Thoracic aorta endothelial cell (primary cell): Measurements from ENCODE around the gene OR10H4. TPM values are rescaled to one million over a fixed set of nuclear protein-coding genes. Genes with fewer than 3 reads are reported as not detected.

Source experiments
- total RNA-seq: library from RNA; depleted of rRNA; stranded (reverse); fragments of >200 nt; gene quantifications from 2 replicates; pipeline ENCODE4 v1.2.3, GENCODE V29; 2012

Gene OR10H4
- not detected in 2 replicates for total RNA-seq

GRCh38 chr19:15948223-15949058, at the start of gene OR10H4:
TSS of gene OR10H4 (plus strand) at chr19:15949008. CDS start at chr19:15949008, 0 bp downstream.

DNA sequence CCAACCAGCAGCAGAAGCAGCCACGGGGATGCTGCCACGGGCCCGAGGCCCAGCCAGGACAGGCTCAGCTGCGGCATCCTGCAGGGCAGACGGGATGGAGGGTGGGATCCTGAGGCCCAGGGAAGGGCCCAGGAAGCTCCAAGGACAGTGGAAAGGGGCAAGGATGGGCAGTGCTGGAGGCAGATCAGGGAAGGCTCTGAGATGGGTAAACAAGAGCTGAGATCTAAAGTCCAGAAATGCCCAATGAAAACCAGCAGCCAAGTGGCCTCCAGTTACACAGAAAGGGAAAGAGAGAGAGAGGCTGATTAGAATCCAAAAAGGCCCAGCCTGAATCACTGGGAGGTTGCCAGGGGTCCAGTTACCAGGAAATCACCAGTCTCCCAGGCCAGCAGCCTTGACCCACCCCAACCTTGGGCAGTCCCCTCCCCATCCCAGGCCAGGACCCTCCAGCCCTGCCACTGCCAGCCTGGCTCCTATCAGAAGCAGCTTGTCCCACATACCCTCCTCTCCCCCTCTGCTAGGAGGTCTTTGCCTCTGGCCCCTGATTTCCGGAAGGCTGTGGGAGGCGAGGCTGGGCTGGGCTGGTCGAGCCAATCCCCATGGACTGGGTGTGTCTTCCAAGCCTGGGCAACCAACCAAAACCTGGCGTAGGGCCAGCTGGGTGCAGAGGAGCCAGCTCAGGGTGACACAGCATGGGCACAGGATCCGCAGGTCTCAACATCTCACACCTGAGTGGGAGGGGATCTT, 14.3 kb upstream of the OR10H4 start, which contains the start of gene CYP4F11:
Gene CYP4F11, minus strand, starts transcription at position 198 of the 747 bp plus-strand sequence. Its CDS starts 121 bp downstream, at position 77.

Other genes starting within 250 kb of the OR10H4 start
- gene OR10H2, start 221.0 kb upstream of the OR10H4 start, total RNA-seq = not detected in 2 replicates
- gene OR10H3, start 211.0 kb upstream of the OR10H4 start, total RNA-seq = not detected in 2 replicates
- not detected in 2 replicates for gene OR10H5, start 161.3 kb upstream of the OR10H4 start, total RNA-seq
- not detected in 2 replicates for gene OR10H1, start 133.3 kb upstream of the OR10H4 start, total RNA-seq
- not detected in 2 replicates for gene CYP4F2, start 50.9 kb upstream of the OR10H4 start, total RNA-seq
- gene CYP4F11, start 14.5 kb upstream of the OR10H4 start, total RNA-seq = not detected in 2 replicates
- 1,122 and 1,176 TPM in 2 replicates for gene TPM4, start 127.5 kb downstream of the OR10H4 start, total RNA-seq
- gene RAB8A, start 162.9 kb downstream of the OR10H4 start, total RNA-seq = 77.3 and 94.0 TPM in 2 replicates
- gene HSH2D, start 194.7 kb downstream of the OR10H4 start, total RNA-seq = not detected in 2 replicates
- gene CIB3, start 224.5 kb downstream of the OR10H4 start, total RNA-seq = not detected in 2 replicates
- gene FAM32A, start 236.4 kb downstream of the OR10H4 start, total RNA-seq = 101 and 104 TPM in 2 replicates
- gene AP1M1, start 248.9 kb downstream of the OR10H4 start, total RNA-seq = 59.3 and 79.6 TPM in 2 replicates